GM12878 (cell line): ENCODE measurements around the gene MAP1LC3B.

Source experiments
- CREM ChIP-seq: IDR thresholded peaks from 2 replicates; pipeline ENCODE4 v1.6.1; 2014; ENCODE audit warnings: antibody characterized with exemption, low read depth
- CTCF ChIP-seq, 3 experiments: IDR thresholded peaks in 2 of 3; conservative IDR thresholded peaks in 1 of 3; 2 replicates each; pipeline ENCODE4 v1.5.1; 2011; ENCODE audit warnings: low read depth in 3 of 3, low read length in 3 of 3, mild to moderate bottlenecking in 3 of 3, control low read depth in 2 of 3, moderate library complexity in 2 of 3, inconsistent platforms in 1 of 3, mixed read lengths in 1 of 3; ENCODE audit not compliant: control insufficient read depth in 2 of 3, insufficient read depth in 1 of 3; ENCODE audit errors: extremely low read depth in 1 of 3
- EP300 ChIP-seq, 2 experiments: fragments of 150-350 bp in 1 of 2; IDR thresholded peaks; 2 replicates each; pipeline ENCODE4 v1.6.1; 2011 to 2012; ENCODE audit warnings: low read depth in 2 of 2, low read length in 2 of 2, borderline replicate concordance in 1 of 2, improper control_type of control experiment in 1 of 2, inconsistent platforms in 1 of 2; ENCODE audit not compliant: control insufficient read depth in 1 of 2
- EZH2 ChIP-seq: IDR thresholded peaks from 2 replicates; pipeline ENCODE4 v1.6.1; 2012; ENCODE audit warnings: low read depth, mild to moderate bottlenecking, control low read depth, inconsistent platforms, low read length, borderline replicate concordance; ENCODE audit not compliant: control insufficient read depth
- KDM1A ChIP-seq: fragments of 200-600 bp; sonication (generic); IDR thresholded peaks from 2 replicates; pipeline ENCODE4 v1.6.1; 2016; ENCODE audit warnings: borderline replicate concordance

GRCh38 chr16:87432330-87432915 is 40.3 kb downstream of the MAP1LC3B start:
- TF ChIP-seq EZH2 (no peak), CTCF (IDR thresholded peaks at IDR 0.05 in 2 of 3, conservative IDR thresholded peaks at IDR 0.05 in 1 of 3; ENCODE audit: control insufficient read depth in 2 of 3, extremely low read depth in 1 of 3, insufficient read depth in 1 of 3, low read depth in 3 of 3, low read length in 3 of 3) (no peak), CREM (no peak), KDM1A (no peak), EP300 (IDR thresholded peaks at IDR 0.05; ENCODE audit: borderline replicate concordance in 1 of 2, control insufficient read depth in 1 of 2, low read depth in 2 of 2, low read length in 2 of 2) (no peak)
